ENCODE data around the gene LAMA2.
"Not testable (repeated sequence)": the region's sequence is repeated elsewhere in the genome, so short reads cannot be mapped to it uniquely, and the experiment has no call there.

LAMA2 gene

GRCh38 chr6:129008591-129008990, 125.7 kb downstream of the LAMA2 start:
- no peak for DNase-seq (ENCODE audit: low spot score)
- FAIRE-seq, result no peak

- FAIRE-seq (no peak), DNase-seq (ENCODE audit: low spot score) (no peak)
Measured at GRCh38 chr6:129009851-129010250, 126.9 kb downstream of the LAMA2 start.

- no peak for FAIRE-seq
- DNase-seq (ENCODE audit: low spot score), result no peak
Measured at GRCh38 chr6:129014302-129014701, 131.4 kb downstream of the LAMA2 start.

GRCh38 chr6:129015721-129016120, 132.8 kb downstream of the LAMA2 start:
- DNase-seq (ENCODE audit: low spot score) (no peak), FAIRE-seq (no peak)

- DNase-seq (ENCODE audit: low spot score) (no peak), FAIRE-seq (no peak)
Measured at GRCh38 chr6:129016844-129017243, 133.9 kb downstream of the LAMA2 start.

- FAIRE-seq (no peak), DNase-seq (ENCODE audit: low spot score) (no peak)
Measured at GRCh38 chr6:129022011-129022553, 139.1 kb downstream of the LAMA2 start.

GRCh38 chr6:129026601-129027000, 143.7 kb downstream of the LAMA2 start:
- DNase-seq (ENCODE audit: low spot score) (no peak), FAIRE-seq (no peak)

- no peak for FAIRE-seq
- no peak for DNase-seq (ENCODE audit: low spot score)
Measured at GRCh38 chr6:129029778-129030177, 146.8 kb downstream of the LAMA2 start.

GRCh38 chr6:129030215-129030614, 147.3 kb downstream of the LAMA2 start:
- no peak for DNase-seq (ENCODE audit: low spot score)
- no peak for FAIRE-seq

GRCh38 chr6:129031051-129031599, 148.2 kb downstream of the LAMA2 start:
- FAIRE-seq (no peak), DNase-seq (ENCODE audit: low spot score) (no peak)

GRCh38 chr6:129032602-129033001, 149.7 kb downstream of the LAMA2 start:
- FAIRE-seq (no peak), DNase-seq (ENCODE audit: low spot score) (no peak)

GRCh38 chr6:129033180-129033579, 150.2 kb downstream of the LAMA2 start:
- DNase-seq (ENCODE audit: low spot score) (no peak), FAIRE-seq (no peak)

- FAIRE-seq (no peak), DNase-seq (ENCODE audit: low spot score) (no peak)
Measured at GRCh38 chr6:129033581-129033980, 150.6 kb downstream of the LAMA2 start.

GRCh38 chr6:129041563-129041962, 158.6 kb downstream of the LAMA2 start:
- FAIRE-seq (no peak), DNase-seq (ENCODE audit: low spot score) (no peak)

- no peak for DNase-seq (ENCODE audit: low spot score)
- FAIRE-seq, result no peak
Measured at GRCh38 chr6:129046526-129046925, 163.6 kb downstream of the LAMA2 start.

- FAIRE-seq (no peak), DNase-seq (ENCODE audit: low spot score) (no peak)
Measured at GRCh38 chr6:129047834-129048233, 164.9 kb downstream of the LAMA2 start.

GRCh38 chr6:129050086-129050485, 167.1 kb downstream of the LAMA2 start:
- no peak for FAIRE-seq

GRCh38 chr6:129053143-129053542, 170.2 kb downstream of the LAMA2 start:
- FAIRE-seq; DNase-seq (ENCODE audit: low spot score): not testable (repeated sequence)

More at GRCh38 chr6:129050086-129050485, 167.1 kb downstream of the LAMA2 start:
- DNase-seq (ENCODE audit: low spot score), result no peak

GRCh38 chr6:129055796-129056195, 172.9 kb downstream of the LAMA2 start:
- FAIRE-seq, result no peak
- no peak for DNase-seq (ENCODE audit: low spot score)

GRCh38 chr6:129059650-129060049, 176.7 kb downstream of the LAMA2 start:
- FAIRE-seq, result no peak
- DNase-seq (ENCODE audit: low spot score), result no peak

- no peak for FAIRE-seq
Measured at GRCh38 chr6:129069006-129069405, 186.1 kb downstream of the LAMA2 start.

GRCh38 chr6:129073051-129073450, 190.1 kb downstream of the LAMA2 start:
- no peak for DNase-seq (ENCODE audit: low spot score)
- no peak for FAIRE-seq

More at GRCh38 chr6:129069006-129069405, 186.1 kb downstream of the LAMA2 start:
- no peak for DNase-seq (ENCODE audit: low spot score)

- FAIRE-seq, result no peak
- DNase-seq (ENCODE audit: low spot score), result no peak
Measured at GRCh38 chr6:129073691-129074395, 190.9 kb downstream of the LAMA2 start.
